NCI-H82 treated with DMSO at 0.1 percent for 48 hours (cell line): ENCODE measurements around the gene SLC2A13.
"Not testable (repeated sequence)": the region's sequence is repeated elsewhere in the genome, so short reads cannot be mapped to it uniquely, and the experiment has no call there.

Experiments
- DNase-seq: peaks from one replicate; lab custom pipeline; 2025; ENCODE audit not compliant: unreplicated experiment; lab: John Stamatoyannopoulos, UW

Gene SLC2A13

DNA sequence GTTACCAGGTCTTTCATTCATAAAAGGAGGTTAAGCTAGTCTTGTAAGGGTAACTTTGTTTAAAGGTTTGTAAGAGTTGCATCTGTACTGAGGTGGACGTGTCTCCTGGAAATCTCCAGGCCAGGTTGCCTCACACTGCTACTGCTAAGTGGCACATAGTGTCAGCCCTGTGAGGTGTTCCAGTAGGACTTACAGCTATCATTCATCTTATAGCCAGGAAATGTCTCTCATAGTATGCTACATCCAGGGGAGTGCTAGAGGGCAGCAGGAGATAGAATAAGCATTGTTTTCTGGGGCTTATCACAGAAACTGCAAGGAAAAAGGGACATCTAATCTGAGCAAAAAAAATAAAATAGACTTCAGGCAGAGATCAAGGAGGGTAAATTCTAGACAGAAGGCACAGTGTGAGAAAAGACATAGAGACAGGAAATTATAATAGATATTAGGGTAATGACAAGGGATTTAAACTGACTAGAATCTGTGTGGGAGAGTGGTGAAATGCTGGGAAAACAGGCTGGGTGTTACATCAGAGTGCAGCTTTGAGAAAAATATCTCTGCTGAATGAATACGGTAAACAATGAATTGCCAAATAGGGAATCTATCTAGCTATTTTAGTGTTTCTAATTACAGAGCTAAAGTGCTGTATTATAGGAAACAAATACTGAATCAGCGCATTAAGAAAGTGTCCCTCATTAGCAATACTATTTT is 281.2 kb downstream of the SLC2A13 start:
- no peak for DNase-seq

DNA sequence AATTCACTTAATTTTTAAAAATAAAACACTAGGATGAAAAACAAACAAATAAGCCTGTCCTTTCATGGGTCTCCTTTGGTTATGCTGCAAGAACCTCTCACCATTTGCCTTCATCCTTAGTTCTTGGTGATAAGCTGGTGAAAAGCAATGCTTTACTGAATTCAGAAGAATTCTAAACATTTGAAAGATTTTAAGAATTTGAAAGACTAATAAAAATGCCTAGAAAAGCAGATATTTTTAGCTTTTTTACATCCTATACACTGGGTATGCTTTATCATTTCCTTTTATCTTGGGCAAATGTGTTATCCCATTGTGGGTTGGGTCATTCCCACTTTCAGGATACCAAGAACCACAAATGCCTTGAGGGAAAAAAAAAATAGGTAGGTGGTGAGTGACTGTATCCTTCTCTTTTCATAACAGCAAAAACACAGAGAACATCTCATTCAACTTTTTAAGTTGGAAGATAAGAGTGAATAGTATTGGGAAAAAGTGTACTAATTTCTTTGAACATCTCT is 289.2 kb downstream of the SLC2A13 start:
- DNase-seq: no peak

DNA sequence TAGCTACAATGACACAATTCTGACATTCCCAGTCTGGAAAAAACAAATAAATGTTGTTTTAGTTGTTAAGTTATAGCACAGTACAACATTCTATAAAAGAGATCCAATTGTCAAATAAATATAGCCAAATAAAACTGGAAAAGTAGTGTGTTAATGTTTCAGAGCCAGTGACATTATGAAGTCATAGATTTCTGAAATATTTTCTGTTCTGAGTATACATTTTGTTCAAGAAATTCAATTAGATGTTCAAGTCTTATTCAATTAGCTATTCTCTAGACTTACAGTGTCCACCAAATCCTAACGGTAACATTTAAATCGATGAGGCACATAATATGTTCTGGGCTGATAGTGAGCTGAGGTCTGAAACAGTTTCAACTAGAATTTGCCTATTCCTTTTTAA is 290.1 kb downstream of the SLC2A13 start:
- no peak for DNase-seq

DNA sequence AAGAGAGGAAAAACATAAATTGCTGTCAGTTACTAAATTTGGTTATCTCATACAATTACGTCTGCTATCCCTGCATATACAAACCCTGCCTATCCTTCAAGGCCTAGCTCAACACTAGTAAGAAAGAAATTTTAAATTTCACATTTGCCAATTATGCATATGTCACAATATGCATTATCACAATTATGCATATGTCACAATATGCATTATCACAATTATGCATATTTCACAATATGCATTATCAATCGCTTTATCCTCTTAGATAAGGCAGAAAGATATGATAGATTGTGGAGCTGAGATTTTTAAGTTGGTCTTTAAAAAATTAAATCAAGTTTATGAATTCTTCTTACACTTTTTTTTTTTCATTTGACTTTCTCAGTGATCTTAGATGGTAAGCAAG is 291.3 kb downstream of the SLC2A13 start:
- no peak for DNase-seq

DNA sequence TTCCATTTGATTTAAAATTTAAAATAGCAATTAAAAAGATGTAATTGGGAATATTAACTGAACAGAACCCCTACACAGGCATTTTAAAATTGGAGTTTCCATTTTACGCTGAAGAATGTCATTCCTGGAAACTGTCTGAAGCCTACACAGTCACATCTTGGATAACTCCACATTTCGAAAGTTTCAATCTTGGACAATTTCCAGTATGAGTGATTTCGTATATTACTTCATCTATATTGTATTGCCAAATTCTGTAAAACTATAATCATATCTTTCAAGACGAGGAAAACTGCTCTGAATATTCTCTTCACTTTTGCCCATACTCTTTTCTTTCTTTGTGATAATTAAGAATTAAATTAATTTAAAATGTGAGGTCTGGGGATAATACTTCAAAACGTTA is 292.1 kb downstream of the SLC2A13 start:
- DNase-seq: no peak

DNA sequence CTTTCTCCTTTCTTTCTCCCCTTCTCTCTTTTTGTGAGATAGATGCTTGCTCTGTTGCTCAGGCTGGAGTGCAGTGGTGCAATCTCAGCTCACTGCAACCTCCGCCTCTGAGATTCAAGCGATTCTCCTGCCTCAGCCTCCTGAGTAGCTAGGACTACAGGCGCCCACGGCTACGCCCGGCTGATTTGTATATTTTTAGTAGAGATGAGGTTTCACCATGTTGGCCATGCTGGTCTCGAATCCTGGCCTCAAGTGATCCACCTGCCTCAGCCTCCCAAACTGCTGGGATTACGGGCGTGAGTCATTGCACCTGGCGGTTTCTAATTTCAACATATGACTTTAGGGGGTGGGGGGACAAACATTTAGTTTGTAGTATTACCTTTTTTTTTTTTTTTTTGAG is 293.4 kb downstream of the SLC2A13 start:
- not testable (repeated sequence) for DNase-seq

DNA sequence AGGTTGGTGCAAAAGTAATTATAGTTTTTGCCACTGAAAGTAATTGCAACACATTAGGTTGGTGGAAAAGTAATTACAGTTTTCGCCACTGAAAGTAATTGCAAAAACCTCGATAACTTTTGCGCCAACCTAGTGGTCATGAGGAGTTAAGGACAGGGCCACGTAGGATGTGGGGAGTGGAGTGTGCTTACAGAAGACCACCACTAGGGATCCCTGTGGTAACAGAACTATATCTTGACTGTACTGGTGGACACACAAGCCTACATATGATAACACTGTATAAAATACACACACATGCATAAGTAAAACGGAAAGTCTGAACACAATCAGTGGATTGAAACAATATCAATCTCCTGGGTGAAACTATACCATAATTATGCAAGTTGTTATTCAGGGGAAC is 298.8 kb downstream of the SLC2A13 start:
- no peak for DNase-seq

DNA sequence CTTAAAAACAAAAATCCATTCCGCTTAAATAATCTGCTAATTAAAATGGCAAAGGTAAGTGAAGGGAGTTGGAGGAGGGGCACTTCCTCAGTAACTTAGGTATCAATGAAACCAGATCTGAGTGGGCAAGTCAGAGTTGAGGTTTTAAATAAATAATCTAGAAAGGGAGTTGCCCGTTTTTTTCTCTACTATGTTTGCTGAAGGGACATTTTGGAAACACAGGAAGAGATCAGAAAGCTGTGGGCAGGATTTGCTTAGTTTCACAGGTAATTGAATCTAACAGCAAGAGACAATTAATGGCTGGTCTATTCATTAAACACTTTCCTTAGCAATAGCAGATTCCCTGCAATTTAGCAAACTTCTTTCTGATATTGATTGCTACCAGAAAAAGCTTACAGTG is 300.2 kb downstream of the SLC2A13 start:
- no peak for DNase-seq

DNA sequence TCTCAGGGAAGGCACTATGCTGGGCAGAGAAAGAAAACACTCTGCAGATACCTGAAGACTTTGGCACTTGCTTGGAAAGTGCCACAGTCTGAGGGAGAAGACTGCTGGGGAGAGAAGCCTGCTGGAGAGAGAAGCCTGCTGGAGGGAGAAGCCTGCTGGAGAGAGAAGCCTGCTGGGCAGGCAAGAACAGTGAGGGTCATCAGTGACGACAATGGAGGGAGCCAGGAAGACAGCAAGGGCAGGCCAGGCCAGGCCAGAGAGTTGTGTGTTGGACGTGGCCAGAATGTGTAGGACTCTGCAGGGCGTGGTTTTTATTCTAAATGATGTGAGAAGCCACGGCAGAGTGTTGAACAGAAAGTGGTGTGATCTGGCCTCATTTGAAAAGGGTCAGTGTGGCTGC is 301.0 kb downstream of the SLC2A13 start:
- no peak for DNase-seq

DNA sequence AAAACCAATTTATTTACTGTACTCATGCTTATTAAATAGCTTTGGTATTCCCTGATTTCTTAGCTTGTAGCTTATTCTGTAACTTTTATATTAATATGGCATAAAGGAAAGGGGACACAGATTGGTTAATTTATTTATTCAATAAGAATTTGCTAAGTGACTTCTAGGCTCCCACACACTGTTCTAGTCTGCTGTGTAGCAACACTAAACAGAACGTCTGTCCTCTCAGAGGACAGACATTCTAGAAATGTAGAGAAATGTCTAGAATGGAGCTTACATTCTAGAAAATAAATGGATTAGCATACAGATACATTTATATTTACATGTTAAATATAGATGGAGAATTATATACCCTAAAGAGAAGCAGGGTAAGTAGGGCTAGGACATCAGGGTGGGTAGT is 301.4 kb downstream of the SLC2A13 start:
- no peak for DNase-seq

DNA sequence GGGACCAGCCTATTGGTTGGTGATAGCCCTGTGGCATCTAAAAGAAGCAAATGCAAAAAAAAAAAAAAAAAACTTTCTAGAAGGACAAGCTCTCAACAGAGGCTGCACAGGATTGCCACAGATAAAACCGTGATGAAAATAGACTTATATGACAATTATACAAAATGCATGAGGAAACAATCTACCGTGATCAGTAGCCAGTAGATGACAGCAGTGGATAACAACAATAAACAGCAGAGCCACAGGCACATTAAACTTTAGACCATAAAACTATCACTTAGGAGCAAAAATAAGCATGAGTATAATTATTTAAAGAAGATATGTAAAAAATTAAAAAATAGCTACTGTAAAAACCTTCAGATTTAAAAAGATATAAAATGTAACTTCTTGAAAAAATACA is 302.7 kb downstream of the SLC2A13 start:
- no peak for DNase-seq

DNA sequence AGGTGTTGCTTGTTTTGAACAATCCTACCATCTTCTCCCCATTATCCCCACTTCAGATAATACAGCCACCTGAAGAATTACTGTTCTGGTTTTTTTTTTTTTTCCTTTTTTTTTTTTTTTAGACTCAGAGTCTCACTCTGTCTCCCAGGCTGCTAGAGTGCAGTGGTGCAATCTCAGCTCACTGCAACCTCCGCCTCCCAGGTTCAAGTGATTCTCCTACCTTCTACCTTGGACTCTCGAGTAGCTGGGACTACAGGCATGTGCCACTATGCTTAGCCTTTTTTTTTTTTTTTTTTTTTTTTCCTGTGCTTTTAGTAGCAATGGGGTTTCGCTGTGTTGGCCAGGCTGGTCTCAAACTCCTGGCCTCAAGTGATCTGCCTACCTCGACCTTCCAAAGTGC is 306.9 kb downstream of the SLC2A13 start:
- DNase-seq: no peak

DNA sequence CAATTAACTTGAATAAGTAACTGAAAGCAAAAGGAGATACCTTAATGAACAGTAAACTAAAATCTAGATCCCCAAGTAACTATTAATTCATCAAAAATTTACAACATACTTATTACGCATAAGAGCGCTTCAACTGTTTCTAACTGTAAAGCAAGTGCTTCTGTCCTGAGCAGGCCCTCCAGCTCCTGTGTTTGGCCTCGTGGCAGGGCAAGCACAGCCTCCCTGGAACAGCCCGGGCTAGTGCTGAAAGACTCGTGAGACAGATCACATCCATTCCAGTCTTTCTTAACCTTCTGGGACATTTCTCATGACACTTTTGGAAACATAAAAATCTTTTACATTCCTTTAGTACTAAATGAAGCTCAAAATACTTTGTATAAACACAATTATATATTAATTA is 307.5 kb downstream of the SLC2A13 start:
- DNase-seq: no peak

DNA sequence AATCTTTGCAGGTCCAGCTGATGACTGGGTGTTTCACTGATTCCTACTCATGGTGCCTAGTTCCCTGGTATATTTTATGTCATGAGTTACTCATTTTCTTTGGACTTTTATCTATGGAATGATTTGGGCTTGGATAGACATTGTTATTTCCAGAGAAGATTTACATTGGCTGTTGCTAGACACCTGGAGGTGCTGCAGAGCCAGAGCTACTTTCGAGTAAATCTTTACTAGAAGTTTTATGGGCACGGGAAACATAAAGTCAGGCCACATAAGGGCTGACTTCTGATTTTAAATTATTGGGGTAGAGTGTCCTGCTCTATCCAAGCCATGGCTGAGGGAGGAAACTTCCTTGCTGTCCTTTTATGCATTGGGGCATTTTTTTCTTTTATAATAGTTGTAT is 310.4 kb downstream of the SLC2A13 start:
- no peak for DNase-seq

DNA sequence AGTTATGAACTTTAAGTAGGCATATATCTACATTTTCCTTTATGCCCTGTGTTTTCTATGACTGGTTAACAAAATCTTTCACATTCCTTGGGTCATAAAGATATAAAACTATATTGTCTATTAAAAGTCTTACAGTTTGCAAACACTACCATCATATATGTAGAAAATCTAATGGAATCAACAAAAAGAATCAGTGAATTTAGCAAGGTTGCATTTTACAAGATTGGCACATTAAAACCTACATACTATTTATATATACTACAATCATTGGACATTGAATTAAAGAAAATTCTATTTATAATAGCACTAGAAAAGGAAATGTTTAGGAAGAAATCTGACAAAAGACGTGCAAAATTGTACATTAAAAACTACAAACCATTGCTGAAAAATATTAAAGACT is 312.9 kb downstream of the SLC2A13 start:
- DNase-seq: no peak

DNA sequence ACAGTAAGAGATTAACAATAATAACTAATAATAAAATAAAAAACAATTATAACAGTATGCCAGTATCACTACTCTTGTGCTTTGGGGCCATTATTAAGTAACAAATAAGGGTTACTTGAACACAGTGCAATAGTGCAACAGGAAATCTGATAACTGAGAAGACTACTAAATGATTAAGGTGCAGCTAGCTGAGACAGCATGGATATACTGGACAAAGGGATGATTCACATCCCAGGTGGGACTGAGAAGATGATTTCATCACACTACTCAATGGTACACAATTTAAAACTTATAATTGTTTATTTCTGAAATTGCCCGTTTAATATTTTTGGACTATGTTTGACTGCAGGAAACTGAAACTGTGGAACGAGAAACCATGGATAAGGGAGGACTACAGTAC is 317.6 kb downstream of the SLC2A13 start:
- DNase-seq: no peak

DNA sequence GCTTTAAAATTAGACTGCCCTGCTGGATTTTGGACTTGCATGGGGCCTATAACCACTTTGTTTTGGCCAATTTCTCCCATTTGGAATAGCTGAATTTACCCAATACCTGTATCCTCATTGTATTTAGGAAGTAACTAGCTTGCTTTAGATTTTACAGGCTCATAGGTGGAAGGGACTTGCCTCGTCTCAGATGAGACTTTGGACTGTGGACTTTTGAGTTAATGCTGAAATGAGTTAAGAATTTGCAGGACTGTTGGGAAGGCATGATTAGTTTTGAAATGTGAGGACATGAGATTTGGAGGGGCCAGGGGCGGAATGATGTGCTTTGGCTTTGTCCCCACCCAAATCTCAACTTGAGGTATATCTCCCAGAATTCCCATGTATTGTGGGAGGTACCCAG is 320.1 kb downstream of the SLC2A13 start:
- not testable (repeated sequence) for DNase-seq

DNA sequence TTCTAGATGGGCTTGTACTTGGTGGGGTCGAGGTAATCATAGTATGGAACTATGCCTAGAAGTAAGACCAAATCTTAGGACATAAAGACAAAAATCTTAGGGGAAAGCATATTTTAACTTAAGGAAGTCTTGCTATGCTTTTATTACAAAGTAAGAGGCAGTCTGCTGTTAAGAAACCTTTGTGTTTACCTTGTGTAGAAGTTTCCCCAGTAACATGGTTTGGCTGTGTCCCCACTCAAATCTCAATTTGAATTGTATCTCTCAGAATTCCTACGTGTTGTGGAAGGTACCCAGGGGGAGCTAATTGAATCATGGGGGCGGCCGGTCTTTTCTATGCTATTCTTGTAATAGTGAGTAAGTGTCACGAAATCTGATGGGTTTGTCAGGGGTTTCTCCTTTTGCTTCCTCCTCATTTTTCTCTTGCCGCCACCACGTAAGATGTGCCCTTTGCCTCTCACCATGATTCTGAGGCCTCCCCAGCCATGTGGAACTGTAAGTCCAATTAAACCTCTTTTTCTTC is 323.8 kb downstream of the SLC2A13 start:
- no peak for DNase-seq

DNA sequence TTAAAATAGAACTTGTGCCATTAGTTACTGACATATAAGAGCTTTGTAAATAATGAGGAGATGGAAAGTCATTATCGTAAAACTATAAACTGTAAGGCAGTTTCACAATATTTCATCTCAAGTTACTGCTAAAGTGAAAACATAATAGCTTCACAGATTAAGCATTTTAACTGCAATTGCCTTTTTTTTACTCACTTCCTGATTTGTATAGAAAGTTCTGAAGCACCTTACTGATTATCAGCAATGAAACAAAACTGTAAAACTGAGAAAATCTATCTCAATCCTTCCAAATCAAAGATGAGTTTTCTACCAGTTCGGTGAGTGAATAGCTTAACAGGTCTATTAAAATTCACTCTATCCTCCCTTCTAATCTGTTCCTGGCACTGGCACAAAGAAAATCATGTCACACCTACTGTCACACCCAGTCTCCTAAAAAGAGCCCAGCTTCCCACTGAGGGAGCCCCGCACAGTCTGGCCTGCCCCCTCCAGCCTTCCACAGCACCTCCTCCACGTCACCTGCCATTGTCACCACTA is 324.9 kb downstream of the SLC2A13 start:
- DNase-seq: no peak

DNA sequence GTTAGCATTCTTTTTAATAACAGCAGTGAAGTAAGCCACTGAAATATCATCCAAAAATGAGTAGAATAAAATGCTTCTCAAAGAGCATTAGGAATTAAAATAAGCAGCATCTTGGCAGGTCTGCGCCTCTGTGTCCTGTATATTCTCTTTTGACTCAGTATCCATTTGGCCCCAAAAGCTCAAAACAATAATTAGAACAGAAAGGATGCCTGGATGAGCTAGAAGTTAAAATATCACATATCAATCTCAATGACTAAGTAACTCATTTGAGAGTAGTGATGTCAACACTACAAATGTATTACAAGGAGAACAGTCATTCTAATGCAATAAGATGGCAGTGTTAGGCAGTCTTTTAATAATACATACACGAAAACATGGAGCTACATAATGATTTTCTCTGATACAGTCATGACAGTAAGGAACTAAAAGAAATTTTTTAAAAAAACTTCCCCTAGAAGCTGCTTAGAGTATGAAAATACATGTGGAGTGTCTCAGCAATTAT is 325.4 kb downstream of the SLC2A13 start:
- DNase-seq: no peak

DNA sequence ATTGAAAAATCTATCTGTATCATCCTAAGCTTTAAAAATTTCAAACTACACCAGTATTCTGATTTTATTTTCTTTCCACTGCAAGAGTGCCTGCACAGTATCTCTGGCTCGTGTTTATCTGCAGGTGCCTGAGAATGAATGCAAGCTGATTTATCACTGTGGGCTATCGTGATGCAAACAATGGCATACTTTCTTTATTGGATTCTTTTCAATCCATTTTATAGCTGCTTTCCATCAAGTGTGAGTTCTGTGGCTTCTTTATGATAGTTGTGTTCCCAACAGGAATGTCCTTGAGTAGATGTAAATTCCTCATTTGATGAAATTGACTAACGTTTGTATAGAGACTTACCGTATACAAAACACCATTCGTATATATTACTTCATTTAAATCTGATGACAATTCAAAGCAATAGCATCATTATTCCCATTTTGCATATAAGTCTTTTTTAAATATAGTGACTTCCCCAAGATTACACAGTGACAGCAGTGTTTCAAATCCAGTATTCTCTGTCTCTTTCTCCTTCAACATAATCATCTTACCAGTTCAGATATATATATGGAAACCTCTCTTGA is 326.0 kb downstream of the SLC2A13 start:
- DNase-seq: no peak

DNA sequence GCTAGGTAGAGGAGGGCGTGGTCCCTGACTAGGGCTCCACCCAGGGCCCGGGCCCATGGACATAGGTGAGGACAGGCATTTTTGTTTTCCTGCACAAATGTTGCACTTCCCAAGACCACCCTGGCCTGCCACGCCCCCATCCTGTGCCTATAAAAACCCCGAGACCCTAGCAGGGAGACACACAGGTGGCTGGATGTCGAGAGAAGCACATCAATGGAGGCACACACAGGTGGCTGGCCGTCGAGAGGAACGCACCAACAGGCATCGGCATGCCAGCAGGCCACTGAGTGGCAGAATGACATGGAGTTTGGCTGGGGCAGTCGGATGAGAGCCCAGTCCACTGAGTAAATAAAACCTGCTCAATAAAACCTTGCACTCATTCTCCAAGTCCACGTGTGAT is 328.4 kb downstream of the SLC2A13 start:
- no peak for DNase-seq
